Thymus (tissue), 14 donors: Measurements from ENCODE around the gene COIL. TPM values are rescaled to one million over a fixed set of nuclear protein-coding genes. Genes with fewer than 3 reads are reported as not detected.
A peak's percentile ranks its signal among the peaks of the same experiment; 100 is the strongest.

Experiments
- DNase-seq, 9 donors: peaks; one replicate each; pipeline ENCODE4 v3.0.0-alpha.2; 2013; ENCODE audit warnings: low spot score in 9 of 9, low read depth in 6 of 9, missing footprints in 1 of 9
- H3K27ac ChIP-seq, 2 donors: one replicate each; pipeline ENCODE4 v1.5.1; 2013; ENCODE audit warnings: control low read depth in 1 of 2, low read depth in 1 of 2, low read length in 1 of 2, mild to moderate bottlenecking in 1 of 2, moderate library complexity in 1 of 2
- H3K27me3 ChIP-seq, 2 donors: one replicate each; pipeline ENCODE4 v1.5.1; 2013; ENCODE audit warnings: low read length in 1 of 2; ENCODE audit not compliant: control insufficient read depth in 2 of 2, insufficient read depth in 1 of 2
- H3K36me3 ChIP-seq, 2 donors: one replicate each; pipeline ENCODE4 v1.5.1; 2013; ENCODE audit warnings: low read length in 1 of 2, mild to moderate bottlenecking in 1 of 2, moderate library complexity in 1 of 2; ENCODE audit not compliant: control insufficient read depth in 2 of 2, insufficient read depth in 2 of 2
- H3K4me1 ChIP-seq, 2 donors: one replicate each; pipeline ENCODE4 v1.5.1; 2013; ENCODE audit warnings: low read length in 2 of 2; ENCODE audit not compliant: control insufficient read depth in 2 of 2, insufficient read depth in 2 of 2
- H3K4me3 ChIP-seq, 2 donors: one replicate each; pipeline ENCODE4 v1.5.1; 2013; ENCODE audit warnings: low read length in 2 of 2, control low read depth in 1 of 2, mild to moderate bottlenecking in 1 of 2
- H3K9me3 ChIP-seq, 2 donors: one replicate each; pipeline ENCODE4 v1.5.1; 2013; ENCODE audit warnings: low read length in 1 of 2, mild to moderate bottlenecking in 1 of 2; ENCODE audit not compliant: control insufficient read depth in 2 of 2, insufficient read depth in 1 of 2
- WGBS: extraction: QIAGEN DNeasy Blood & Tissue Kit; methylation state at CpG from one replicate; pipeline ENCODE4 v1.1.7; 2013; 5-methylcytosine and 5-hydroxymethylcytosine counted together
- long read RNA-seq, 10 donors: transcript quantifications; one replicate each; lab custom pipeline, GENCODE V29; 2026
- polyA plus RNA-seq: library from polyadenylated mRNA; stranded (reverse); fragments of 200-250 nt; gene quantifications from one replicate; pipeline ENCODE4 v1.2.3, GENCODE V29; 2013
- total RNA-seq: library from RNA; stranded (reverse); fragments of 120-200 nt; gene quantifications from one replicate; pipeline ENCODE4 v1.2.4, GENCODE V29; 2013
- donor health status: healthy.

COIL gene, protein sequence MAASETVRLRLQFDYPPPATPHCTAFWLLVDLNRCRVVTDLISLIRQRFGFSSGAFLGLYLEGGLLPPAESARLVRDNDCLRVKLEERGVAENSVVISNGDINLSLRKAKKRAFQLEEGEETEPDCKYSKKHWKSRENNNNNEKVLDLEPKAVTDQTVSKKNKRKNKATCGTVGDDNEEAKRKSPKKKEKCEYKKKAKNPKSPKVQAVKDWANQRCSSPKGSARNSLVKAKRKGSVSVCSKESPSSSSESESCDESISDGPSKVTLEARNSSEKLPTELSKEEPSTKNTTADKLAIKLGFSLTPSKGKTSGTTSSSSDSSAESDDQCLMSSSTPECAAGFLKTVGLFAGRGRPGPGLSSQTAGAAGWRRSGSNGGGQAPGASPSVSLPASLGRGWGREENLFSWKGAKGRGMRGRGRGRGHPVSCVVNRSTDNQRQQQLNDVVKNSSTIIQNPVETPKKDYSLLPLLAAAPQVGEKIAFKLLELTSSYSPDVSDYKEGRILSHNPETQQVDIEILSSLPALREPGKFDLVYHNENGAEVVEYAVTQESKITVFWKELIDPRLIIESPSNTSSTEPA
- total RNA-seq (21.1 TPM), polyA plus RNA-seq (14.3 TPM)
- long read RNA-seq, donor 1, partial matches to known transcripts, result 5 of 5 reads
- long read RNA-seq, donor 1, other reads (novel, unspliced or antisense), result 0 of 5 reads
- long read RNA-seq, donor 2, result 0 reads
- long read RNA-seq, donor 3, partial matches to known transcripts, result 62 of 65 reads
- long read RNA-seq, donor 3, other reads (novel, unspliced or antisense), result 0 of 65 reads
- long read RNA-seq, donor 4, partial matches to known transcripts, result 24 of 25 reads
- long read RNA-seq, donor 4, other reads (novel, unspliced or antisense), result 0 of 25 reads
- long read RNA-seq, donor 5, partial matches to known transcripts, result 26 of 30 reads
- long read RNA-seq, donor 5, other reads (novel, unspliced or antisense), result 0 of 30 reads
- long read RNA-seq, donor 6, partial matches to known transcripts, result 26 of 28 reads
- long read RNA-seq, donor 6, other reads (novel, unspliced or antisense), result 0 of 28 reads
- long read RNA-seq, donor 7, partial matches to known transcripts, result 0 of 10 reads
- long read RNA-seq, donor 7, other reads (novel, unspliced or antisense), result 6 of 10 reads
- long read RNA-seq, donor 8, result 0 reads
- long read RNA-seq, donor 9, partial matches to known transcripts, result 9 of 10 reads
- long read RNA-seq, donor 9, other reads (novel, unspliced or antisense), result 0 of 10 reads
- long read RNA-seq, donor 10, partial matches to known transcripts, result 23 of 24 reads
- long read RNA-seq, donor 10, other reads (novel, unspliced or antisense), result 0 of 24 reads

- no peaks in the 10 kb centered on the region for H3K27me3 ChIP-seq
- DNase-seq, result peak; percentile 83 to 96 (median 91)
- H3K4me3 ChIP-seq, result peak within 1 kb of the TSS; percentile 54 to 66
- WGBS, result 5% methylated on average over 59 of the region's 59 CpGs
- no peaks in the 10 kb centered on the region for H3K9me3 ChIP-seq
- H3K27ac ChIP-seq, result peak within 1 kb of the TSS; percentile 91 to 95
- H3K36me3 ChIP-seq, result peaks cover 5 to 7% of the 10 kb centered on the region in 2 donors
- peaks cover 4 to 8% of the 10 kb centered on the region in 2 donors for H3K4me1 ChIP-seq
These were observed at the start of gene COIL for GRCh38 chr17:56960596-56961538. Gene COIL (minus strand): TSS chr17:56961050. CDS start chr17:56961019, 31 bp downstream.

DNA sequence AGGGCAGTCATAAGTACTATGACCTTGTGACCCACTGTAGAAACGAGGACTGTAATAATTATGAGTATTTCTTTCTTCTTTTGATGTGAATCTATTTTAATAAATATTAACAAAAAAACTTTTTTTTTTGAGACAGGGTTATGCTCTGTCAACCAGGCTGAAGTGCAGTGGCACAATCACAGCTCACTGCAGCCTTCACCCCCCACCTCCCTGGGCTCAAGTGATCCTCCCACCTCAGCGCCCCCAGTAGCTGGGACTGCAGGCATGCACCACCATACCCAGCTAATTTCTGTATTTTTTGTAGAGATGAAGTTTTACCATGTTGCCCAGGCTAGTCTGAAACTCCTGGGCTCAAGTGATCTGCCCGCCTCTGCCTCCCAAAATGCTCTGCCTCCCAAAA is 49.6 kb upstream of the COIL start:
- Histone ChIP-seq H3K36me3 (no peaks in the 10 kb centered on the region), H3K4me3 (no peak overlapping the region), H3K4me1 (peaks cover 0 to 3% of the 10 kb centered on the region in 2 donors), H3K27ac (no peak overlapping the region), H3K27me3 (peaks cover 0 to 6% of the 10 kb centered on the region in 2 donors), H3K9me3 (no peaks in the 10 kb centered on the region)
- no peak for DNase-seq
- WGBS, result 60% methylated on average over 3 of the region's 3 CpGs

DNA sequence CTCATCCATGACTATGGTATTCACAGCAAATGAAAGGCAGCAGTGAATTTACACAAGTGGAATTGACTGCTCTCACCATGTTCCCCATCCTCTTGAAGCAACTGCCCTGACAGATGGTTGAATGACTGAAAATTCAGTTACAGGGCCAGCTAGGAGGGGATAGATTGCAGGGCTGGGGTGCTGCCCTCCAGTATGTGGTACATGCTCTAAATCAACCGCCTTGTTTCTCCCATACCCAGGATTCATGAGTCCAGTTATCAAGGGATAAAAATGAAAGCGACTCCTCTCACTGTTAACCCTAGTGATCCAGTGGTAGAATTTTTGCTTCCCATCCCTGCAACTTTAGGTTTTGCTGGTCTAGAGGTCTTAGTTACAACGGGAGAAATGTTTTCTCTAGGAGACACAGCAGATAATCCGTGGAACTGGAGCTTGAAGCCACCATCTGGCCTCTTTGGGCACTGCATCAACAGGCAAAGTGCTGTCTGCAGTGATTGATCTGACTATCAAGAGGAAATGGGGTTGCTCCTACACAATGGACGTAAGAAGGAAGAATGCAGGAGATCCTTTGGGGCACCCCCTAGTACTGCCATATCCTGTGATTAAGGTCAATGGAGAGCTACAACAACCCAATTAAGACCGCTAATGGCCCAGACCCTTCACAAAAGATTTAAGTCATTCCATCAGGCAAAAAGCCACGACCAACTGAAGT is 49.0 kb upstream of the COIL start:
- no peaks in the 10 kb centered on the region for H3K36me3 ChIP-seq
- H3K4me1 ChIP-seq, result peaks cover 0 to 3% of the 10 kb centered on the region in 2 donors
- H3K9me3 ChIP-seq, result no peaks in the 10 kb centered on the region
- no peak overlapping the region for H3K27ac ChIP-seq
- WGBS, result 30% methylated on average over 7 of the region's 7 CpGs
- no peak overlapping the region for H3K4me3 ChIP-seq
- peaks cover 0 to 6% of the 10 kb centered on the region in 2 donors for H3K27me3 ChIP-seq
- peak; percentile 4 to 66 (median 23) for DNase-seq

GRCh38 chr17:57008958-57009357 is 48.1 kb upstream of the COIL start:
- 90% methylated on average over 2 of the region's 2 CpGs for WGBS
- peaks cover 0 to 6% of the 10 kb centered on the region in 2 donors for H3K27me3 ChIP-seq
- no peak for DNase-seq

GRCh38 chr17:57006040-57006439 is 45.2 kb upstream of the COIL start:
- Histone ChIP-seq H3K4me3 (no peak overlapping the region), H3K9me3 (no peaks in the 10 kb centered on the region), H3K27ac (no peak overlapping the region), H3K4me1 (peaks cover 0 to 3% of the 10 kb centered on the region in 2 donors), H3K27me3 (no peaks in the 10 kb centered on the region), H3K36me3 (no peaks in the 10 kb centered on the region)
- WGBS, result 94% methylated on average over 2 of the region's 2 CpGs
- DNase-seq, result no peak

More at GRCh38 chr17:57008958-57009357, 48.1 kb upstream of the COIL start:
- H3K4me3 ChIP-seq, result no peak overlapping the region
- H3K36me3 ChIP-seq, result no peaks in the 10 kb centered on the region
- H3K27ac ChIP-seq, result no peak overlapping the region
- H3K9me3 ChIP-seq, result no peaks in the 10 kb centered on the region
- peaks cover 0 to 3% of the 10 kb centered on the region in 2 donors for H3K4me1 ChIP-seq

- Histone ChIP-seq H3K4me1 (peaks cover 0 to under 1% of the 10 kb centered on the region in 2 donors), H3K4me3 (no peak overlapping the region), H3K27ac (no peak overlapping the region), H3K27me3 (no peaks in the 10 kb centered on the region), H3K36me3 (no peaks in the 10 kb centered on the region), H3K9me3 (no peaks in the 10 kb centered on the region)
- WGBS, result 61% methylated on average over 8 of the region's 8 CpGs
- DNase-seq, result no peak
These were observed 44.2 kb upstream of the COIL start for GRCh38 chr17:57004944-57005579.

- Histone ChIP-seq H3K36me3 (no peaks in the 10 kb centered on the region), H3K4me1 (no peaks in the 10 kb centered on the region), H3K9me3 (no peaks in the 10 kb centered on the region), H3K27me3 (no peaks in the 10 kb centered on the region), H3K4me3 (no peak overlapping the region), H3K27ac (no peak overlapping the region)
- DNase-seq, result no peak
- 97% methylated on average over 5 of the region's 5 CpGs for WGBS
These were observed 42.1 kb upstream of the COIL start for GRCh38 chr17:57002904-57003303.
